ENCODE data around the gene SLC66A2. TPM values are rescaled to one million over a fixed set of nuclear protein-coding genes. Genes with fewer than 3 reads are reported as not detected.

SLC66A2 gene
- total and polyA plus RNA-seq, 2 of the 13 experiments (the other 11 are each of a cell fraction or from before 2014, with no cell fraction given) = 33.5 to 41.9 TPM

GRCh38 chr18:79934311-79935097 lies 16.9 kb downstream of the SLC66A2 start (continued):
- TF ChIP-seq USF2 (IDR thresholded peaks at IDR 0.05; ENCODE audit: low read depth, low read length) = no peak
- no peak for TF ChIP-seq USF2 (CRISPR knock-in tag; IDR thresholded peaks at IDR 0.05; ENCODE audit: borderline replicate concordance)
- peak; percentile 94 for TF ChIP-seq FOXP4 (CRISPR knock-in tag; IDR thresholded peaks at IDR 0.05)
- peak; percentile 96 for TF ChIP-seq GATAD2A (CRISPR knock-in tag; IDR thresholded peaks at IDR 0.05)
- TF ChIP-seq PHF20 (CRISPR knock-in tag; IDR thresholded peaks at IDR 0.05) = peak; percentile 38; the same call in 1 of the 2 replicates
- no peak for TF ChIP-seq ZNF839 (CRISPR knock-in tag; IDR thresholded peaks at IDR 0.05; ENCODE audit: borderline replicate concordance)
- peak; percentile 22; the same call in 1 of the 2 replicates for TF ChIP-seq KLF12 (CRISPR knock-in tag; IDR thresholded peaks at IDR 0.05; ENCODE audit: borderline replicate concordance)
- peak; percentile 100 for TF ChIP-seq HNF4A (CRISPR knock-in tag; IDR thresholded peaks at IDR 0.05)
- TF ChIP-seq CBX5 (CRISPR knock-in tag; IDR thresholded peaks at IDR 0.05; ENCODE audit: borderline replicate concordance) = peak; percentile 73; the same call in 1 of the 2 replicates
- TF ChIP-seq MXD4 (CRISPR knock-in tag; IDR thresholded peaks at IDR 0.05) = peak; percentile 66
- no peak for TF ChIP-seq ATM (IDR thresholded peaks at IDR 0.05; ENCODE audit: borderline replicate concordance)
- TF ChIP-seq PPARG (CRISPR knock-in tag; conservative IDR thresholded peaks at IDR 0.05) = peak; percentile 95
- TF ChIP-seq CC2D1A (CRISPR knock-in tag; IDR thresholded peaks at IDR 0.05) = no peak
- no peak for TF ChIP-seq POLR2A (IDR thresholded peaks at IDR 0.05; ENCODE audit: insufficient read depth in 1 of 2, low read depth in 2 of 2, low read length in 2 of 2)
- peak; percentile 36; the same call in 1 of the 2 replicates for TF ChIP-seq ZBTB43 (CRISPR knock-in tag; conservative IDR thresholded peaks at IDR 0.05)
- TF ChIP-seq SRSF1 (optimal IDR thresholded peaks at IDR 0.05; ENCODE audit: low read depth, low read length) = no peak
- TF ChIP-seq BRF2 (CRISPR knock-in tag; IDR thresholded peaks at IDR 0.05) = peak; percentile 73; the same call in 1 of the 2 replicates
- no peak for TF ChIP-seq ZKSCAN1 (IDR thresholded peaks at IDR 0.05; ENCODE audit: low read length)
- peak; percentile 90 for TF ChIP-seq ZNF605 (CRISPR knock-in tag; IDR thresholded peaks at IDR 0.05)
- no peak for TF ChIP-seq ZNF782 (CRISPR knock-in tag; IDR thresholded peaks at IDR 0.05; ENCODE audit: borderline replicate concordance)
- peak; percentile 80; the same call in 1 of the 2 replicates for TF ChIP-seq HBP1 (CRISPR knock-in tag; IDR thresholded peaks at IDR 0.05; ENCODE audit: low read depth)
- TF ChIP-seq ZBTB20 (CRISPR knock-in tag; IDR thresholded peaks at IDR 0.05; ENCODE audit: borderline replicate concordance, low read depth) = peak; percentile 34; the same call in 1 of the 2 replicates
